GM08714 (cell line): ENCODE results near the gene ZP2.
"Not testable (repeated sequence)": the region's sequence is repeated elsewhere in the genome, so short reads cannot be mapped to it uniquely, and the experiment has no call there.

Source experiments
- H3K4me3 ChIP-seq: fragments of 200-500 bp; sonication (Bioruptor generic); 2 replicates; pipeline ENCODE4 v1.5.1; 2014; ENCODE audit warnings: mild to moderate bottlenecking, low read length, inconsistent platforms
- ZNF274 ChIP-seq: IDR thresholded peaks from 2 replicates; pipeline ENCODE4 v1.6.1; 2012; ENCODE audit warnings: mild to moderate bottlenecking, low read depth, low read length

ZP2 gene

GRCh38 chr16:21211486-21211885, at the start of gene ZP2:
Gene ZP2, minus strand, starts transcription at chr16:21211574. Its CDS starts 27 bp downstream, at chr16:21211547.
- TF ChIP-seq ZNF274: no peak
- H3K4me3 ChIP-seq: no peak within 1 kb of the TSS

- no peak overlapping the region for H3K4me3 ChIP-seq
- no peak for TF ChIP-seq ZNF274
Measured at GRCh38 chr16:21257284-21257683, 45.9 kb upstream of the ZP2 start.

- no peak for TF ChIP-seq ZNF274
- H3K4me3 ChIP-seq: no peak overlapping the region
Measured at GRCh38 chr16:21256636-21257035, 45.3 kb upstream of the ZP2 start.

GRCh38 chr16:21253470-21253869, 42.1 kb upstream of the ZP2 start:
- TF ChIP-seq ZNF274: no peak
- H3K4me3 ChIP-seq: no peak overlapping the region

- H3K4me3 ChIP-seq: no peak overlapping the region
- no peak for TF ChIP-seq ZNF274
Measured at GRCh38 chr16:21250072-21250923, 38.9 kb upstream of the ZP2 start.

- not testable (repeated sequence) for H3K4me3 ChIP-seq
Measured at GRCh38 chr16:21248179-21248578, 36.8 kb upstream of the ZP2 start.

GRCh38 chr16:21244518-21245215, 33.3 kb upstream of the ZP2 start:
- H3K4me3 ChIP-seq: no peak overlapping the region
- TF ChIP-seq ZNF274: no peak

- TF ChIP-seq ZNF274: no peak
- no peak overlapping the region for H3K4me3 ChIP-seq
Measured at GRCh38 chr16:21242756-21243155, 31.4 kb upstream of the ZP2 start.

GRCh38 chr16:21239646-21240045, 28.3 kb upstream of the ZP2 start:
- H3K4me3 ChIP-seq: no peak overlapping the region
- TF ChIP-seq ZNF274: no peak

GRCh38 chr16:21236831-21237230, 25.5 kb upstream of the ZP2 start:
- no peak overlapping the region for H3K4me3 ChIP-seq
- no peak for TF ChIP-seq ZNF274

- no peak for TF ChIP-seq ZNF274
- no peak overlapping the region for H3K4me3 ChIP-seq
Measured at GRCh38 chr16:21235199-21235585, 23.8 kb upstream of the ZP2 start.

GRCh38 chr16:21233521-21234150, 22.3 kb upstream of the ZP2 start, which contains the start of gene ANKS4B:
Gene ANKS4B, plus strand, starts transcription at chr16:21233699. Its CDS starts 39 bp downstream, at chr16:21233738.
- no peak for TF ChIP-seq ZNF274
- no peak within 1 kb of the TSS for H3K4me3 ChIP-seq

- TF ChIP-seq ZNF274: no peak
- H3K4me3 ChIP-seq: no peak overlapping the region
Measured at GRCh38 chr16:21233045-21233520, 21.7 kb upstream of the ZP2 start.

GRCh38 chr16:21228361-21228872, 17.0 kb upstream of the ZP2 start:
- H3K4me3 ChIP-seq: no peak overlapping the region
- no peak for TF ChIP-seq ZNF274

GRCh38 chr16:21227866-21228265, 16.5 kb upstream of the ZP2 start:
- TF ChIP-seq ZNF274: no peak
- H3K4me3 ChIP-seq: no peak overlapping the region
